ENCODE data around the gene TCERG1L. TPM values are rescaled to one million over a fixed set of nuclear protein-coding genes. Genes with fewer than 3 reads are reported as not detected.

The TCERG1L gene
- total RNA-seq, 4 donors from 2014 or later = 0.41 TPM; not detected in 3

DNA sequence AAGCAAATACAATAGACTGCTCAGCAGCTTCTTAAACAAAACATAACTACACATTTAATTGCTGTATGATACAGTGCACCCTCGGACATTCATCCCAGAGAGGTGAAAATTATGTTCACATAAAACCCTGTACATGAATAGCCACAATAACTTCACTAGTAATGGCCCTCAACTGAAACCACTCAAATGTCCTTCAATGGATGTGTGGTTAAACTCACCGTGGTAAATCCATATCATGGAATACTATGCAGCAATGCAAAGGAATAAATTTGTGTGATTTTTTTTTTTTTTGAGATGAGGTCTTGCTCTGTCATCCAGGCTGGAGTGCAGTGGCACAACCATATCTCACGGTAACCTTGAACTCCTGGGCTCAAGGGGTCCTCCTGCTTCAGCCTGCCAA lies 252.7 kb downstream of the TCERG1L start:
- no peak for DNase-seq
- intact Hi-C loops (cut with DNase I; ENCODE audit: low total_unique reads) = no loop called here
- TF ChIP-seq, protein P1, sequence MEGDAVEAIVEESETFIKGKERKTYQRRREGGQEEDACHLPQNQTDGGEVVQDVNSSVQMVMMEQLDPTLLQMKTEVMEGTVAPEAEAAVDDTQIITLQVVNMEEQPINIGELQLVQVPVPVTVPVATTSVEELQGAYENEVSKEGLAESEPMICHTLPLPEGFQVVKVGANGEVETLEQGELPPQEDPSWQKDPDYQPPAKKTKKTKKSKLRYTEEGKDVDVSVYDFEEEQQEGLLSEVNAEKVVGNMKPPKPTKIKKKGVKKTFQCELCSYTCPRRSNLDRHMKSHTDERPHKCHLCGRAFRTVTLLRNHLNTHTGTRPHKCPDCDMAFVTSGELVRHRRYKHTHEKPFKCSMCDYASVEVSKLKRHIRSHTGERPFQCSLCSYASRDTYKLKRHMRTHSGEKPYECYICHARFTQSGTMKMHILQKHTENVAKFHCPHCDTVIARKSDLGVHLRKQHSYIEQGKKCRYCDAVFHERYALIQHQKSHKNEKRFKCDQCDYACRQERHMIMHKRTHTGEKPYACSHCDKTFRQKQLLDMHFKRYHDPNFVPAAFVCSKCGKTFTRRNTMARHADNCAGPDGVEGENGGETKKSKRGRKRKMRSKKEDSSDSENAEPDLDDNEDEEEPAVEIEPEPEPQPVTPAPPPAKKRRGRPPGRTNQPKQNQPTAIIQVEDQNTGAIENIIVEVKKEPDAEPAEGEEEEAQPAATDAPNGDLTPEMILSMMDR (IDR thresholded peaks at IDR 0.05) = no peak
- TF ChIP-seq POLR2A (IDR thresholded peaks at IDR 0.05) = no peak

DNA sequence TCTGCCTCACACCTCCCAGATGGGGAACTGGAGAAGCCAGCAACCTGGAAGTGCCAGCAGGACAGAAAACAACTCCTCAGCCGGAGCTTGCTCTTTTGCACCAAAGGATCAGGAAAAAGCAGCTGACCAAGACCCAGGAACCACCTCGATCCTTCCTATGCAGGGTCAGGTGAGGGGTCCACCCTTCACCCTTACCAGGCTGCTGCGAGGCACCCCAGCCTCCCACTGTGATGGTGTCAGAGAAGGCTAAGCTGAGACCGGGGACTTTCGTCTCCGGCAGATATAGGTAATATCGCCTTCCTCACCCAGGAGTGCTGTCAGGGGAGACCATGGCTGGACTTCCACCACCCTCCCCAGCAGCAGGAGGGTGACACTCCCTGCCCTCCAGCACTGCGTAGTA lies 254.7 kb downstream of the TCERG1L start:
- Histone ChIP-seq H3K4me1 (no peaks in the 10 kb centered on the region), H3K4me3 (no peak overlapping the region), H3K27me3 (no peaks in the 10 kb centered on the region), H3K9me3 (no peaks in the 10 kb centered on the region), H3K27ac (no peak overlapping the region), H3K36me3 (no peaks in the 10 kb centered on the region)
- no peak for TF ChIP-seq POLR2A (IDR thresholded peaks at IDR 0.05)
- TF ChIP-seq, protein P1 (IDR thresholded peaks at IDR 0.05) = no peak
- intact Hi-C loops (cut with DNase I; ENCODE audit: low total_unique reads) = no loop called here
- no peak for DNase-seq

More for the DNA sequence above, 252.7 kb downstream of the TCERG1L start:
- Histone ChIP-seq H3K4me3 (no peak overlapping the region), H3K9me3 (no peaks in the 10 kb centered on the region), H3K27me3 (no peaks in the 10 kb centered on the region), H3K27ac (no peak overlapping the region), H3K4me1 (no peaks in the 10 kb centered on the region), H3K36me3 (no peaks in the 10 kb centered on the region)

DNA sequence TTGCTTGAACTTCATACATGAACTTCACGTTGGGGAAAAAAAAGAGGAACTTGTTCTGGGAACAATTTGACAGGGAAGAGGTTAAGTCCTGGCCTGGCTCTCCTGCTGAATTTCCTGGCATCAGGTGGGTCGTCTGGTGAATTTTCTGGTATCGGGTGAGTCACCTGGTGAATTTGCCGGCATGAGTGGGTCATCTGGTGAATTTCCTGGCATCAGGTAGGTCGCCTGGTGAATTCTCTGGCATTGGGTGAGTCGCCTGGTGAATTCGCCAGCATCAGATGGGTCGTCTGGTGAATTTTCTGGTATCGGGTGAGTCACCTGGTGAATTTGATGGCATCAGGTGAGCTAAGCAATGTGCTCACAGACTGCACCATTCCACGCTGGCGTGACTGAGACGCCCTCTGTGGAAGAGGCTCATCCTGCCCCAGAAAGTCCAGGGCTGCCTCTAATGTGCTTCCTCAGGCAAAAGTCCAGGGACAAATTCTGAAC lies 255.4 kb downstream of the TCERG1L start:
- no peak for TF ChIP-seq POLR2A (IDR thresholded peaks at IDR 0.05)
- TF ChIP-seq, protein P1 (IDR thresholded peaks at IDR 0.05) = no peak
- H3K36me3 ChIP-seq = no peaks in the 10 kb centered on the region
- no peaks in the 10 kb centered on the region for H3K9me3 ChIP-seq
- no peak for DNase-seq
- H3K27ac ChIP-seq = no peak overlapping the region
- no peaks in the 10 kb centered on the region for H3K4me1 ChIP-seq
- no peak overlapping the region for H3K4me3 ChIP-seq
- no peaks in the 10 kb centered on the region for H3K27me3 ChIP-seq
- intact Hi-C loops (cut with DNase I; ENCODE audit: low total_unique reads) = no loop called here

DNA sequence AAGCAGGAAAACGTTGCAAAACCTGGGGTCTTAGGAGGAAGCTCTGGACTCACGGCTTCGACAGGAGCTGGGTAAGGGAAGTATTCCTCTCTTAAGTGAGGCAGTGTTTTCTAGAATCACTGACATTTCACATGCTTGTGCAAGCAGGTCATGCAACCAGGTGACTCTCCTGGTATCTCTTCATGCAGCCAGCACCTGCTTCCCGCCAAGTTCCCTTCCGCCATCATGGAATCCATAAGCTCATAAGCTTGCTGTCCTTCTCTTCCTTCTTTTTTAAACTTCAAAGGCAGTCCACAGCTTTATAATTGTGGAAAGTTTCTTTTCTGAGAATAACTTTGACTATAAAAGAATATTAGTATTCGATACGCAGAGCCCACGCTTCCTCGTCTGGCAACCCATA lies 256.1 kb downstream of the TCERG1L start:
- Histone ChIP-seq H3K36me3 (no peaks in the 10 kb centered on the region), H3K4me1 (no peaks in the 10 kb centered on the region), H3K27me3 (no peaks in the 10 kb centered on the region), H3K27ac (no peak overlapping the region), H3K4me3 (no peak overlapping the region), H3K9me3 (no peaks in the 10 kb centered on the region)
- TF ChIP-seq, protein P1 (IDR thresholded peaks at IDR 0.05) = no peak
- no peak for TF ChIP-seq POLR2A (IDR thresholded peaks at IDR 0.05)
- no peak for DNase-seq
- intact Hi-C loops (cut with DNase I; ENCODE audit: low total_unique reads) = no loop called here

DNA sequence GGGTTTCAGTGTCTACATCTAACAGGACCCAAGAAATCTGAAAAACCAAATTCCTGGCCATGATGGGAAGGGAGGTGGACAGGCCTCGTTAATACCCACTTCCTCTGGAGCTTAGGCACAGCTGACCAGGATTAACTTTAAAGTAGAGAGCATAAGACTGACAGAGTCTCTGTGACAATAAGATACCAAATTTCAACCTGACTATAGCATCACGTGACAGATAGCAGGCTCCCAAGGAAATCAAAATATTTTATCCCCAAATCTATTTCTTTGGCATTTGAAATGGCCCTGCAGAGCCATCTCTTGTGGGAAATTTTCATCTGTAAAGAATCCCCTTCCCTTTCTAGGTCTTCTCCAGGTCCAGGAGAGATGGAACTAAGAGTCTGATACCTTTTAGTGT lies 258.3 kb downstream of the TCERG1L start:
- no peak for TF ChIP-seq POLR2A (IDR thresholded peaks at IDR 0.05)
- TF ChIP-seq, protein P1 (IDR thresholded peaks at IDR 0.05) = no peak
- H3K9me3 ChIP-seq = no peaks in the 10 kb centered on the region
- no peaks in the 10 kb centered on the region for H3K4me1 ChIP-seq
- no peak overlapping the region for H3K27ac ChIP-seq
- no peaks in the 10 kb centered on the region for H3K36me3 ChIP-seq
- intact Hi-C loops (cut with DNase I; ENCODE audit: low total_unique reads) = no loop called here
- no peaks in the 10 kb centered on the region for H3K27me3 ChIP-seq
- DNase-seq = no peak
- H3K4me3 ChIP-seq = no peak overlapping the region
